ENCODE measurements around the gene KDM4C. TPM values are rescaled to one million over a fixed set of nuclear protein-coding genes. Genes with fewer than 3 reads are reported as not detected.

Gene KDM4C
- total and polyA plus RNA-seq, 2 of the 13 experiments (the other 11 are each of a cell fraction or from before 2014, with no cell fraction given), result 19.4 to 23.6 TPM

GRCh38 chr9:6757456-6758247 lies at the start of gene KDM4C (continued):
- TF ChIP-seq NFAT5 (CRISPR knock-in tag; IDR thresholded peaks at IDR 0.05) (no peak), ZNF276 (CRISPR knock-in tag; IDR thresholded peaks at IDR 0.05; ENCODE audit: low read depth) (peak; percentile 94), SMYD3 (CRISPR knock-in tag; IDR thresholded peaks at IDR 0.05) (peak; percentile 71; the same call in 1 of the 2 replicates), ZNF124 (CRISPR knock-in tag; IDR thresholded peaks at IDR 0.05) (peak; percentile 52; the same call in 1 of the 2 replicates), YEATS2 (CRISPR knock-in tag; IDR thresholded peaks at IDR 0.05; ENCODE audit: borderline replicate concordance) (peak; percentile 75; the same call in 1 of the 2 replicates), GLMP (CRISPR knock-in tag; IDR thresholded peaks at IDR 0.05; ENCODE audit: borderline replicate concordance) (no peak), ZNF501 (CRISPR knock-in tag; IDR thresholded peaks at IDR 0.05) (0 out of 2 replicates have a peak, but pooled peaks have one; percentile 66), MLX (CRISPR knock-in tag; IDR thresholded peaks at IDR 0.05) (peak; percentile 79), PRPF4 (IDR thresholded peaks at IDR 0.05; ENCODE audit: low read depth, low read length, poor library complexity, severe bottlenecking) (no peak), SMAD9 (CRISPR knock-in tag; IDR thresholded peaks at IDR 0.05) (no peak), ZFYVE20 (CRISPR knock-in tag; IDR thresholded peaks at IDR 0.05; ENCODE audit: borderline replicate concordance, low read depth) (0 out of 2 replicates have a peak, but pooled peaks have one; percentile 37), ZFP37 (CRISPR knock-in tag; IDR thresholded peaks at IDR 0.05; ENCODE audit: borderline replicate concordance) (no peak), BRD4 (CRISPR knock-in tag; IDR thresholded peaks at IDR 0.05) (peak; percentile 32), ZNF577 (CRISPR knock-in tag; IDR thresholded peaks at IDR 0.05; ENCODE audit: borderline replicate concordance, low read depth) (no peak), KAT2B (IDR thresholded peaks at IDR 0.05; ENCODE audit: borderline replicate concordance, low read depth, low read length) (no peak), ZNF224 (CRISPR knock-in tag; IDR thresholded peaks at IDR 0.05) (no peak; the same call in 1 of the 2 replicates)
- TF ChIP-seq, protein P1, sequence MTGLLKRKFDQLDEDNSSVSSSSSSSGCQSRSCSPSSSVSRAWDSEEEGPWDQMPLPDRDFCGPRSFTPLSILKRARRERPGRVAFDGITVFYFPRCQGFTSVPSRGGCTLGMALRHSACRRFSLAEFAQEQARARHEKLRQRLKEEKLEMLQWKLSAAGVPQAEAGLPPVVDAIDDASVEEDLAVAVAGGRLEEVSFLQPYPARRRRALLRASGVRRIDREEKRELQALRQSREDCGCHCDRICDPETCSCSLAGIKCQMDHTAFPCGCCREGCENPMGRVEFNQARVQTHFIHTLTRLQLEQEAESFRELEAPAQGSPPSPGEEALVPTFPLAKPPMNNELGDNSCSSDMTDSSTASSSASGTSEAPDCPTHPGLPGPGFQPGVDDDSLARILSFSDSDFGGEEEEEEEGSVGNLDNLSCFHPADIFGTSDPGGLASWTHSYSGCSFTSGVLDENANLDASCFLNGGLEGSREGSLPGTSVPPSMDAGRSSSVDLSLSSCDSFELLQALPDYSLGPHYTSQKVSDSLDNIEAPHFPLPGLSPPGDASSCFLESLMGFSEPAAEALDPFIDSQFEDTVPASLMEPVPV (CRISPR knock-in tag; IDR thresholded peaks at IDR 0.05), result peak; percentile 63; the same call in 1 of the 2 replicates
